HuH-7 (cell line): ENCODE results near the gene PAQR5.
"Not testable (repeated sequence)": the region's sequence is repeated elsewhere in the genome, so short reads cannot be mapped to it uniquely, and the experiment has no call there.

Experiments
- DNase-seq: peaks from one replicate; pipeline ENCODE4 v3.0.0; 2011; ENCODE audit warnings: low spot score

PAQR5 gene, protein sequence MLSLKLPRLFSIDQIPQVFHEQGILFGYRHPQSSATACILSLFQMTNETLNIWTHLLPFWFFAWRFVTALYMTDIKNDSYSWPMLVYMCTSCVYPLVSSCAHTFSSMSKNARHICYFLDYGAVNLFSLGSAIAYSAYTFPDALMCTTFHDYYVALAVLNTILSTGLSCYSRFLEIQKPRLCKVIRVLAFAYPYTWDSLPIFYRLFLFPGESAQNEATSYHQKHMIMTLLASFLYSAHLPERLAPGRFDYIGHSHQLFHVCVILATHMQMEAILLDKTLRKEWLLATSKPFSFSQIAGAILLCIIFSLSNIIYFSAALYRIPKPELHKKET

DNA sequence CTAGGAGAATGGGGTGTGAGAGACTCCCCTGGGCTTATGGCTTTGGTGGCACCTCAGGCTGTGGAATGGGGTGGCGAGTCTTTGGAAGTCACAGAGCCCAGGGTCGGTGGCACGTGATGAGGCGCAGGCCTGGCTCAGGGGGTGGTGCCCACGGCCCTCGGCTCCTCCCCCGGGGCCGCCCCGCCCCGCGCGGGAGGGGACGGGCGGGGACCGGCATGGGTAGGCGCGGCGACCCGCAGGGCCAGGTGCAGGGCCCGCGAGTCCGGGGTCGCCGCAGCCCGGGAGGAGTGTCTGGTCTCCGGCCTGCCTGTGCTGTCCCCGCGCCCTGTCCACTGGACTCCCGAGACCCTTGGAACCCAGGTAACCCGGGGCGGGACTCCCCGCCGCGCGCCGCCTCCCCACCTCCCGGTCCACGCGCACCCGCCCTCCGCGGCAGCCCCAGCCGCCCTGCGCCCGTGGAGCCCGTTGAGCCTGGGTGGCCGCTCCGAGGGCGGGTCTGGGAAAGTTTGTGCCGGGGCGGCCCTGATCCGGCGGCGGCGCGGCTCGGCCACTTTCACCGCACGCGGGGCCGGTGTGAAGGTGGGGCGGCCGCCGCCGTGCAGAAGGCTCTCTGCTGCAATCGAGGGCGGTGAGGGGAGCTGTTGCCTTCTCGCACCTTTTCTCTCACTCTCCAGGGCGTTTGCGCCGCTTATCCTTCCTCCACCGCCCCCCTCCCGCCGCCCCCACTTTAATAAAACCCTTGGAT lies at the start of gene PAQR5:
PAQR5 (plus strand) TSS at position 216 of the 745 bp plus-strand sequence. CDS start 61,169 bp downstream, outside the sequence.
- peak; percentile 90 for DNase-seq

DNA sequence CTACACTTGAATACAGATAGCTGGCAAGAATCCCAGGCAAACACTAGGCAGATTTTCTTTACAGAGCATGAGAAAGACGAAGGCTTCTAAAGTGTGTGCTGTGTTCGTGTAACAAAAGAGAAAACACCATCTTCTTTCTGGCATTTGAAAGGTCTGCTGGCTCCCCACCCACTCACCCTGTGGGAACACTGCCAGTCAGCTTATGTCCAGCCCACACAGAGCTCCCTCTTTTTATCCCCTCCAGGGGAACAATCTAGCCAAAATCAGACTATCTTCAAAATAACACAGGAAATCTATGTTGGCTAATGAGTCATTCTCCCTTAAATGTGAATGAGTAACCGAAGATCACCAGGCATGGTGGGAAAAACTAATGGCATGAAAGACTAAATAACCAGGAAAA lies 45.6 kb upstream of the PAQR5 start:
- DNase-seq: no peak

DNA sequence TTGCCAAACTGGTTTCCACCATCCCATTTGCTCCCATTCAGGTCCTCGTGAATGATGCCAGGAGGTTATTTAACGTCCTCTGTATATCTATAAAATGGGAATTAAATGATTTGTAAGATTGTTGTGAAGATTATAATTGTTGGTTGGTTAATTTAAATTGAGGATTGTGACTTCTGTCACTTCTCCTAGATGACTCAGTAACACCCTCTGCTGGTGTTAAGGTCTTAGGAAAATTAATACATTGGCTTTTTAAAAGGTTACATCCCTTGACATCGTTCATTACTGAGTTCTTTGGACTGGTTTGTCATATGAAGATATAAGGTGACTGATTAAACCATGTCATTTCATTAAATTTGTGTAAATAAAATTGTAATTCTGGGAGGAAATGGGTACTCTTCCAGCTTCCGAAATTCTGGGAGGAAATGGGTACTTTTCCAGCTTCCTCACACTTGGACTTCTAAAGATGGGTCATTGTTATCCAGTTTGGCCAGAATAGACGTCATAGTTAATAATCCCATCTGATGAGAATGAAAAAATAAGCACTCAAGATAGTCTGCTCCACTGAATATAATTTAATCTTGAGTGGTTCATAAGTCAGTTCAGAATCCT lies 33.3 kb upstream of the PAQR5 start:
- DNase-seq: peak; percentile 40

DNA sequence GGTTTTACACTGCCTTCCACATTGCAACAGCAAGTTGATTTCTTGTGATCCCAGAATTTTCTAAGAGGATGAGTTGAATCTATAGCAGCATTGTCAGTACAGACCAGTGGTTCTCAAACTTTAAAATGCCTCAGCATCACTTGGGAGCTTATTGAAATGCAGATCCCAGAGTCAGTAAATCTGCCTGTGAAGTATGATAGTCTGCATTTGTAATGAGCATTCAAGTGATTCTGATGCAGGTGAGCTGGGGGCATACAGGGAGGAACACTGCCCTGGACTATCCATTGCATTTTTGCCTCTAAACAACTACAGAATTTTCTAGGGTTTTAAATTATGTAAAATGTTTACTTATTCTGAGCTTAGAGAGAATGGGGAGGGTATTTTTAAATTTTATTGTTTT lies 27.5 kb upstream of the PAQR5 start:
- DNase-seq: no peak

DNA sequence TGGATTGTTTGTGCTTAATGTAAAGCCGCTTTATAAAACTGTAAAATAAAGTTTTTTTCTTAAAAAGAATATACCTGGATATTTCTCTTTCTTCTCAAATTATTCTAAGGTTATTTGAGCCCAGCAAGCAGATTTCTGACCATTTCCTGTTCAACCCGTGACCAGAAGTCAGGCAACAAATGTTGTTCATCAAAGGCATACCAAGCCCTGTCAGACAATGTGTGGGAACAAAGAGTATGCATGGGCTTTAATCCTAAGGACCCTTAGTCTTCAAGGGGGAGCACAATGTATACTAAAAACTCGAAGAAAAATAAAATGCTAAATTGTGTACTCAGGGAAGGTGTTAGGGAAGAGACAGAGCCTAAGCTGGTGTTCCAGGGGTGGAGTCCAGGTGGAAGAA lies 26.6 kb upstream of the PAQR5 start:
- DNase-seq: no peak

DNA sequence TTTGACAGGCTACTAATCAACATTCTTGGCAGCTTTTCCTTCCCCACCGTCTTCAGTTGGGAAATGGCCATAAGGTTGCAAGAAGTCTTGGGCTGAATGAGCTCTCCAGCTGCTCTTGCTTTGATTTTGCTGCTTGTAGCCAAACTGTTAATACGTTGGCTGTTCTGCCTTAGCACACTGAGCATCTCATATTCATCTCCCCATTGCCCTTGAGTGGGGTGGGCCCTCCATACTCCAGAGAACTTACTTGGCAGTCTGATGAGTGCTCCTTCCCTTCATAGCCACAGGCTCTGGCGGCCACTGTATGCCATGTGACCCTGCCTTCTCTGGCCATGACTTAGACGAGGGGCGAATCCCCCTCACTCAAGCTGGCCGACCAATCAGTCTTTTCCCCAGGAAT lies 25.8 kb upstream of the PAQR5 start:
- no peak for DNase-seq

DNA sequence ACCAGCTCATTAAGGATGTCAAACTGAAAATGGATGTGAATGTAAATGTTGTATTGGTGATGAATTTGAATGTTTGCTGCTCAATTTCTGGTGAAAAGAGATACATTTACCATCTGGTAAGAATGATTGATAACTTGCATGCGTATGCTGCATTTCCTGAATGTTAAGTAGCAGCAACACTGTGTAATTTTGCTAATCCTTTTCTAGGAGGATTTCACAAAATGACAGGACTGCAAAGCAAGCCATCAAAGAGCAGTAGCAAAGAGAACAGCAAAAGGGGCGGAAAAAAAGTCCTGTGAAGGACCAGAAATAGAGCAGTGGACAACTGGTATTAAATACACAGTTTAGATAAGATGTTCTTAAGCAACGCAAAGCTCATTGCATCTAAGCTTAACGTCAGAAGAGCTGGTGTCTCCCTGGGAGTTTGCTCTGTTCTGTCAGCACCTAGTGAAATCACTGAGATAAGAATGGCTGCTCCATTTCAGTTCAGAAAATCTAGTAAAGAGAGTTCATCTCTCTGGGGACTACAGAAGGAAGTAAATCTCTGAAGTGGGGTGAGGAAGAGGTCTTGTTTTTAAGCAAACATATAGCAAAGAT lies 23.5 kb upstream of the PAQR5 start:
- no peak for DNase-seq

DNA sequence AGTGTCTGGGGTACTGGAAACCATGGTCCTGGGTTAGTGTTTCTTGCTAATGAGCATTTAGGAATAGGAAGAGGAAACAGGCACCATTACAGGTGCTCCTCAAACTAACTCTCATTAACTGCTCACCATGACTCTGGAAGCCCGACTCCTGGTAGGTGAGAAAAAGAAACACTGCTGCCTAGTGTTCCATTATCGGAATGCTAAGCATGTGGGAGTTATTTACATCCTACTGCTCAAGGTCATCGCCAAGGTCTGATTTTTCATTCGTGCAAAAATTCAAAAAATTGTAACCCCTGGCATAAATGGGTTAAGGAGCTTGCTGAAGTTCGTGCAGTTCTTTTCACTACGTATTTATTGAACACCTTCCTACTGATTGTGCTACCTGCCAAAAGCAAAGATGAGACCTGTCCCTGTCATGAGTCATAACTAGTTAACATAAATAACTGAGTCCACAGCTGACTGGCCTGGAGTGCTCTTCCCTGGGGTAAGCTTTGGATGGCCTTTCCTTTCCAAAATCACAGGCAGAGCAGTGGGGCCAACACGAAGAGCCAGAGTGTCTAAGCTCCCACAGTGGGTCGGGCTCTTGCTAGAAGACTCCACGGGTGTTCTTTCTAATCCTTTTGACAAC lies 22.7 kb upstream of the PAQR5 start:
- no peak for DNase-seq

DNA sequence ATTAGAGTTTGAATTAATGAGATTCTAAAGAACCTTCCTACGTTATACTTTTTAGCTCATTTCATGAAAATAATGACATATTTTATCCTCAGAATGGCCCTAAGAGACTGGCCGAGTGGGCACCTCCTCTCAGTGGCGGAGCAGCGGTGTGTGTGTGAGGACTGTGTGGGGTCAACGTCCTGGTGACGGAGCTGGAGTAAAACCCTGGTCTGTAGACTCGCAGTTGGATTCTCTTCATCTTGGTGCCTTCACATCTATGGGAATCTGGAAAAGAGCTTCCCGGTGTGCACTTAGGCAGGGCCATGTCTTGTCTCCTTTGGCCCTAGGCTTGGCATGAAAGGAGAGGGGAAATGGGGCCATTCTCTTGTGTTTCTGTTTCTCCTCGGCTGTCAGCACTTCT lies 21.4 kb upstream of the PAQR5 start:
- DNase-seq: no peak

DNA sequence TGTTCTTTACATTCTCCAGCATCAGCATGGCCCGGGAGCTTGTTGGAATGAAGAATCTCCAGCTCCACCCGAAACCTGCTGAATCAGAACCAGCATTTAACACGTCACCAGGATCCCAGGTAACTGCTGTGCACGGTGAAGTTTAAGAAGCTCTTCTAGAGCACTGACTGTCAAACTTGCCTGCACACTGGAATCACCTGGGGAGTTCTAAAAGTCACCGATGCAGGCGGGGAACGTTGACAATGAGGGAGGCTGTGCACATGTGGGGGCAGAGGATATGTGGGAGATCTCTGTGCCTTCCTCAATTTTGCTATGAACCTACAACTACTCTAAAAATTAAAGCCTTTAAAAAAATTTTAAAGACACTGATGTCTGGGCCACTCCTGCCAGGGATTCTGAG lies 19.1 kb upstream of the PAQR5 start:
- no peak for DNase-seq

DNA sequence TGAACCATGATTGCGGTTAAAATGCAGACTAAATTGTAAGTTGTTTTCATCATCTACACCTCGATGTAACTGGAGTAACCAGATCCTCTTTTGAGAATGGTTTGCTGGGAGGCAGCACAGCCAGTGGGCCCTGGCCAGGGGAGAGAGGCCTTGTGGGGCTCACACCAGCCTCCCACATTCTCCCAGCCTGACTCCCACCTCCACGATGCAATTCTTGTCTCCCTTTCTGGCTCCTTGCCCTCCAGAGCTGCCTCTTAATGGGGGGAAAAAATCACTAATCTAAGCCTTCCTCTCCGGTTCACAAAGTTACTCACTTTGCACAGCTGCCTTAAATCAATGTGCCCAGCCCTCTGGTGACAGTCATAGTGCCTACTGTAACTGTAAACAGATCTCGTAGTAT lies 17.9 kb upstream of the PAQR5 start:
- no peak for DNase-seq

DNA sequence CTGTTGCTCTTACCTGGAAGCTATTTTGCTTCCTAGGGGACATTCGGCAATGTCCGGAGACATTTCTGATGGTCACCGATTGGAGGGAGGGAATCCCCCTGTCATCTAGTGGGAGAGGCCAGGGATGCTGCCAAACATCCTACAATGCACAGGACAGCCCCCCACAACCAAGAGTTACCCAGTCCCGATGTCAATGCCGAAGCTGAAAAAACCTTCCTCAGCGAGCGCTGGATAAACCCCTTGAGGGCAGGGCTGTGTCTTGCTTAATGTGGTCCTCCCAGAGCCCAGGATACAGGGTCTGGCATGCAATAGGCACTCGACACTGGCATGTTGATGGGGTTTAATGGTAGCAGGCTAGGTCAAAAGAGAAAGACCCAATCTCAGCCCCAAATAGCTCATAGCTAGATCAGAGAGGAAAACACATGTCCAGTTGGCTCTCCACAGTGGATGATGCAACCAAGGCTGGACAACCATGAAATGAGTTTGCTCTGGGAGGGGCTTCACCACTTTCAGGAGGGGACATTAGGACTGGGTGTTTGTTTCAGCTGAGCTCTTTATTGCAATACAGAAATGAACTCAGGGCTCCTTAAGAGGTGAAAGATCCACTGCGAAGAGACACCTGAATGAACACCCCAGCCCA lies 16.5 kb upstream of the PAQR5 start:
- DNase-seq: no peak

DNA sequence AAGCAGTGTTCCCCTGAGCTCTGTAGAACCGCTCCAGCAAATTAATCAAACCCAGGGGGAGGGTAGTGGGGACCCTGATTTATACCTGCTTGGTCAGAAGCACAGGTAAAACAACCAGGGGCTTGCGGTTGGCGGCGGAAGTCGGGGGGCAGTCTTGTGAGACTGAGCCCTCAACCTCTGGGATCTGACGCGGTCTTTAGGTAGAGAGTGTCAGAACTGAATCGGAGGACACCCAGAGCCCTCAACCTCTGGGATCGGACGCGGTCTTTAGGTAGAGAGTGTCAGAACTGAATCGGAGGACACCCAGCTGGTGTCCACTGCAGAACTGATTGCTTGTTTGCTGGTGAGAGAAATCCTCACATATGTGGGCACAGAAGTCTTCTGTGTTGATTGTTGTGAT lies 12.9 kb upstream of the PAQR5 start:
- no peak for DNase-seq

DNA sequence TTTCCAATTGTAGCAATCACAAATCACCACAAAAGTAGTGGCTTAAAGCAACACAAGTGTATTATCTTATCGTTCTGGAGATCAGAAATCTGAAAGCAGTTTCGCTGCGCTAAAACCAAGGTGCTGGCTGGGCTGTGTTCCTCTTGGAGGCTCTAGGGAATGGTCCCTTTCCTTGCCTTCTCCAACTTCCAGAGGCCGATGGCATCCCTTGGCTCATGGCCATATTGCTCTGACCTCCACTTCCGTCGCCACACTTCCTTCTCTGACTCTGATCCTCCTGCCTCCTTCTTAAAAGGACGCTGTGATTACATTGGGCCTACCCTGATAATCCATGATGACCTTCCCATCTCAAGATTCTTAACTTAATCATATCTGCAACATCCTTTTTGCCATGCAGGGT lies 10.7 kb upstream of the PAQR5 start:
- no peak for DNase-seq

DNA sequence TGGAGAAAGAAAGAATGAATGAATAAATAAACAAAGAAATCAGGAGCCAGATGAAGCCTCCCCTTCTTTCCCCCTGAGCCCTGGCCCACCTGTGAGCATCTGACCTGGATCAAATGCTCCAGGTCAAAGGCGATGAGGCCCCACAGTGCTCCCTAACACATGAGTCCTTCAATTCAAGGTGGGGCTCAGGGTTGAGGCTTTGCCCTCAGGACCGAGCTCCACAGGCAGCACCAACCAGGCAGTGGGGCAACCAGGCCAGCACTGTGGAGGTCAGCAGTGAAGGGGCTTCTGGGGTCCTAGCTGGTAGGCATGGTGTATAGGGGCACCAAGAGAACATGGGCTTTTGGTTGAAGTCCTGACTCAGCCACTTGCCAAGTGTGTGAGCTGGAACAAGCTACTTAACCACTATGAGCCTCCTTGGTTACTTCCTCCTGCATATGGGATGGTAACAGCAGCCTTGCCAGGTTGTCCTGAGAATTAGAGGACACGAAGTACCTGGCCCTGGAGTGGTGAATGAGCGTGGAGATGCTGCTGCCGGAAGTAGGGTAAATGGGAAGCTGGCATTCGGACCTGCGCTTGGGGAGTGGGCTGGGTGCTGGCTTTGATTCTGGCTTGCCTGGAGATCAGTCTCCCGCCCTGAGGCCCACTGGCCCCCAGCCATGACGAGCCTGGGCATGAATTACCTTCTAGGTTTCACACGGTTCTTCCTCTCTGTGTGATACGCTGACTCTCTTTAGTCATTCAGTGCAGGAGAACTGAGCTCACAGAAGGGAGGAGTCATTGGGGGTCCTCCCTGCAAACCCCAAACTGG lies 10.0 kb upstream of the PAQR5 start:
- DNase-seq: no peak

DNA sequence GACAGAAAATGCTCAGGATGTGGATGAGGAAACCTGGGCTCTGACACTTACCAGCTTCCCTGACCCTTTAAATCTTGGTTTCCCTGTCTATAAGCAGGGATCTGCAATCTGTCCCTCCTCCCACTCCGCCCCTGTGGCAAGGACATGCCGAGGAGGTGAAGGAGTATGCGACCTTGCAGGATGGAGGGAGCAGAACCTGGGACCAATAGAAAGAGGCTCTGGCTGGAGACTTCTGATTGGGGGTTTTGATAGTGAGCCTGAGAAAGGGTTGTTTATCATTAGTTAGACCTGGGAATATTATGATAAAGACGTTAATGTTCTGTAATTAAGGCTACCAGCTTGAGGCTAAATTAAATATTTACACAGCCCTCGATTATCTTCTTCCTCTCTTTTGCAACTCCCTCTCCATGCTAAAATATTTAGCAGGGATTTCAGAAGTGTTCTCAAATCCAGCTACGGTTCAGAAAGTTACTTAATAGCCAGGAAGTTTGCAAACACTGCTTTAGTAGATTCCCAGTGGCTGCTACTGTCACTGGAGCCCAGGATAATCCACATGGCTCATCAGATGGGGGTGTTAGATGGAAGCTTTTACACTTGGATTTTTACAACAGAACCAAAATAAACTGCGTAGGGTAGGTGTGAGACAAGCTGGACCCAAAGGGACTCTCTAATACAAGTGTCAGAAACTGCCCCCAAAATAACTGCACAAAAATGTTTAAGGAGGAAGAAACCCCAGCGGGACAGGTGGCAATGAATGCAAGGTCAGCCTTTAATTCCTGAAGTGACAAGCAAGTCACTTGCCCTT lies 9.2 kb upstream of the PAQR5 start:
- DNase-seq: no peak

DNA sequence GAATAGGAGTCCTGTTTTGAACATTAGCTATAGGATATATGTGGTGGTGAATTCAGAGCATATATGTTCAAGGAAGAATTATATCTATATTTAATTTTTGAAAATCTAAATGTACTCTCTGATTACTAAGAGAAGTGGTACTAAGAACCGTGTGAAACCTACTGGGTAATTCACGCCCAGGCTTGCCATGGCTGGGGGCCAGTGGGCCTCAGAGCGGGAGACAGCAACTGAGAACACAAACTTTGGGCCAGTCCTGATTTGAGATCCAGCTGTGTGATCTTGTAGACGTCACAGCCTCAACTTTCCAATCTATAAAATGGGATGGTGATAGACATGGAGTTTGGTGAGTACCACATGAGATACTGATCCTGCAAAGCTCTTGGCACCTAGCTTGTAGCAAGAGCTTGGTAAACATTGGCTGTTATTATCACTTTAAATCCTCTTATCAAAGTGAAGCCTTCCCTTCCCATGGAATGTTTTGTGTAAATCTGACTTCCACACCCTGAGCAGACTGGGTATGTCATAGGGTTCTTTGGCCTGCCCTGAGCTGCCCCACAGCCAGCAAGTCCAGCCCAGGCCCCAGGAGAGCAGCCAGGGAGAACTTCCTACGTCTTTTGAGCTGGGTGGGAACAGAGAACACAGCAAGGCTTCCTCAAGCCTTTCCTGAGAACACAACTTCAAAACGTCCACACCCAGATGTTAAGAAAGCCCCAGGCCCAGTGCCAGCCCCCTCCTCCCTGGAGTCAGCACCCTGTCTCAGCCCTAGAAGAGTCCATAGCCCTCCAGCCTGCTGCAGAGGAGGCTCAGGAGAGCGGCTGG lies 8.2 kb upstream of the PAQR5 start:
- DNase-seq: no peak

DNA sequence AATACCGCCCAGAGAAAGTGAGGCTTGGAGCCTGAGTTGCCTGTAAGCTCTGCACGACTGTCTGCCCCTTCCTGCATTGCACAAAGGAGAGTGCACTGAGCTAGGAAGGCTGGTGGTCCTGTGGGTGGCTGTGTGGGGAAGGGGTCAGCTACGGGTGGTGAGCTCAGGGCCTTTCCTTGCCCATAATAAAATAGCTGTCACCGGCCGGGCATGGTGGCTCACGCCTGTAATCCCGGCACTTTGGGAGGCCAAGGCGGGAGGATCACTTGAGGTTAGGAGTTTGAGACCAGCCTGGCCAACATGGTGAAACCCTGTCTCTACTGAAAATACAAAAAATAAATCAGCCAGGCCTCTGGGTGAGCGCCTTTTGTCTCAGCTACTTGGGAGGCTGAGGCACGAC lies 7.1 kb upstream of the PAQR5 start:
- not testable (repeated sequence) for DNase-seq

DNA sequence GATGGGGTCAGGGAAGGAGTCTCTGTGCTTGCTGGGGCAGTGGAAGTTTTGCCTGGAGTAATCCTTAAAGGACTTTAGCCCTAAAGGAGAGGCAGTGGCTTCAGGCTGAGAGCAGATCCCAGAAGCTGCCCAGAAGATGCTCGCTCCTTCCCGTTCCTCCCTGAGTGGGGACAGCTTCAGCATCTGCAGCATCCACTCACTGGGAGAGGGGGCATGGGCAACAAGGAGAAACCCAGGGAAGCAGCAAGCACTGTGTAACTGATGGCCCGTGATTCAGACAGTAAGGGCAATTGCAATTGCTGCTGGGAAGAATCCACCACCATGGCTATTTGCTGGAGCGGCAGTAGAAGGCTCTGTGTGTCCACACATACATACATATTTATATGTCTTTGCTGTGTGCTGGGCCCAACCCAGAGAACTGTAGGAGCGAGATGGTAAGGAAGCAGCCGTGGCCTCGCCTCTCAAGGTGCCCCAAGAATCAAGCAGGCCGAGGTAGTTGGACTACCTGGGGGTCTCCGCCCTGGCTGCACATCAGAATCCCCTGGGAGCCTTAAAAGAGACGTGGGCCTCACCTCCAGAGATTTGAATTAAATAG lies 5.8 kb upstream of the PAQR5 start:
- DNase-seq: no peak
